Neural cell (in vitro differentiated cells): ENCODE results near the gene SLC7A1. TPM values are rescaled to one million over a fixed set of nuclear protein-coding genes. Genes with fewer than 3 reads are reported as not detected.

Experiments
- H2AFZ ChIP-seq: fragments of 200-600, 300-800 bp; sonication (generic), shearing (Covaris generic); 2 replicates; pipeline ENCODE4 v1.6.0; 2014; ENCODE audit warnings: low read depth, mild to moderate bottlenecking, antibody characterized with exemption, low read length, moderate library complexity
- H3F3A ChIP-seq: fragments of 200-600 bp; shearing (Covaris generic); 2 replicates; pipeline ENCODE4 v1.6.1; 2016; ENCODE audit warnings: mild to moderate bottlenecking, moderate library complexity, mixed read lengths, antibody characterized with exemption, low read length; ENCODE audit not compliant: insufficient read depth, poor library complexity, severe bottlenecking
- H3K27ac ChIP-seq: fragments of 200-600, 300-800 bp; sonication (generic), shearing (Covaris generic); 2 replicates; pipeline ENCODE4 v1.5.1; 2014; ENCODE audit warnings: mild to moderate bottlenecking, low read length, moderate library complexity
- H3K27me3 ChIP-seq: fragments of 300-800, 200-600 bp; sonication (generic), shearing (Covaris generic); 2 replicates; pipeline ENCODE4 v1.6.0; 2014; ENCODE audit warnings: mild to moderate bottlenecking, low read depth, low read length, moderate library complexity; ENCODE audit not compliant: insufficient read depth
- H3K36me3 ChIP-seq: fragments of 300-800, 200-600 bp; sonication (generic), shearing (Covaris generic); 2 replicates; pipeline ENCODE4 v1.5.1; 2014; ENCODE audit warnings: mild to moderate bottlenecking, antibody characterized with exemption, low read length, moderate library complexity; ENCODE audit not compliant: insufficient read depth
- H3K4me2 ChIP-seq: fragments of 300-800, 200-600 bp; sonication (generic), shearing (Covaris generic); 2 replicates; pipeline ENCODE4 v1.6.0; 2014; ENCODE audit warnings: mild to moderate bottlenecking, low read length
- H3K4me3 ChIP-seq: fragments of 300-800, 200-600 bp; sonication (generic), shearing (Covaris generic); 2 replicates; pipeline ENCODE4 v1.5.1; 2014; ENCODE audit warnings: mild to moderate bottlenecking, low read length, moderate library complexity
- H3K79me2 ChIP-seq: fragments of 200-600 bp; shearing (Covaris generic); replicated peaks from 2 replicates; pipeline ENCODE4 v1.6.0; 2014; ENCODE audit warnings: mild to moderate bottlenecking, low read length, moderate library complexity; ENCODE audit not compliant: insufficient read depth
- H3K9ac ChIP-seq: fragments of 300-800, 200-600 bp; sonication (generic), shearing (Covaris generic); 2 replicates; pipeline ENCODE4 v1.6.1; 2016; ENCODE audit warnings: mild to moderate bottlenecking, low read length, mixed read lengths
- H3K9me2 ChIP-seq: fragments of 200-600 bp; shearing (Covaris generic); 2 replicates; pipeline ENCODE4 v1.6.1; 2016; ENCODE audit warnings: mild to moderate bottlenecking, low read length, mixed read lengths; ENCODE audit not compliant: insufficient read depth
- H3K9me3 ChIP-seq: fragments of 200-600, 300-800 bp; sonication (generic), shearing (Covaris generic); 2 replicates; pipeline ENCODE4 v1.6.1; 2016; ENCODE audit warnings: mild to moderate bottlenecking, mixed run types, low read length, moderate library complexity, mixed read lengths
- H4K20me1 ChIP-seq: fragments of 200-600 bp; shearing (Covaris generic); 2 replicates; pipeline ENCODE4 v1.6.1; 2016; ENCODE audit warnings: mild to moderate bottlenecking, mixed run types; ENCODE audit not compliant: insufficient read depth
- CTCF ChIP-seq: fragments of 450-650 bp; IDR thresholded peaks from 2 replicates; pipeline ENCODE4 v1.5.1; 2014; ENCODE audit warnings: antibody characterized with exemption, mild to moderate bottlenecking, moderate library complexity; ENCODE audit not compliant: poor library complexity, severe bottlenecking
- EP300 ChIP-seq: fragments of 450-650 bp; conservative IDR thresholded peaks from 2 replicates; pipeline ENCODE4 v1.6.1; 2014; ENCODE audit warnings: antibody characterized with exemption, mild to moderate bottlenecking, moderate library complexity; ENCODE audit not compliant: poor library complexity, severe bottlenecking
- EZH2 ChIP-seq: fragments of 200-600, 300-800 bp; shearing (Covaris generic), sonication (generic); IDR thresholded peaks from 2 replicates; pipeline ENCODE4 v1.6.1; 2014; ENCODE audit warnings: antibody characterized with exemption, low read length, borderline replicate concordance, mild to moderate bottlenecking; ENCODE audit not compliant: insufficient read depth, poor library complexity, severe bottlenecking
- MXI1 ChIP-seq: fragments of 450-650 bp; conservative IDR thresholded peaks from 2 replicates; pipeline ENCODE4 v1.6.1; 2014; ENCODE audit warnings: antibody characterized with exemption, mild to moderate bottlenecking; ENCODE audit not compliant: poor library complexity, severe bottlenecking
- POLR2AphosphoS5 ChIP-seq: IDR thresholded peaks from 2 replicates; pipeline ENCODE4 v1.6.1; 2012
- RAD21 ChIP-seq: fragments of 450-650 bp; conservative IDR thresholded peaks from 2 replicates; pipeline ENCODE4 v1.6.1; 2014; ENCODE audit warnings: antibody characterized with exemption, mild to moderate bottlenecking, moderate library complexity
- REST ChIP-seq: IDR thresholded peaks from 2 replicates; pipeline ENCODE4 v1.6.1; 2012; ENCODE audit warnings: borderline replicate concordance
- SMC3 ChIP-seq: fragments of 450-650 bp; conservative IDR thresholded peaks from 2 replicates; pipeline ENCODE4 v1.6.1; 2014; ENCODE audit warnings: antibody characterized with exemption, mild to moderate bottlenecking, moderate library complexity; ENCODE audit not compliant: poor library complexity
- TAF1 ChIP-seq: IDR thresholded peaks from 2 replicates; pipeline ENCODE4 v1.6.1; 2012; ENCODE audit warnings: low read depth
- polyA plus RNA-seq: library from polyadenylated mRNA; depleted of rRNA; stranded (reverse); fragments of >200 nt; gene quantifications from 2 replicates; pipeline ENCODE4 v1.2.3, GENCODE V29; 2014

SLC7A1 gene
- polyA plus RNA-seq, 1 donor from 2014 or later: 2.6 TPM

- no peak for TF ChIP-seq MXI1
Measured at GRCh38 chr13:29572575-29572974, 22.9 kb downstream of the SLC7A1 start (continued).

GRCh38 chr13:29571876-29572570 lies 23.5 kb downstream of the SLC7A1 start:
- Histone ChIP-seq H3K36me3 (no peaks in the 10 kb centered on the region), H2AFZ (no peak overlapping the region), H3K9ac (no peak overlapping the region), H3K27me3 (no peaks in the 10 kb centered on the region), H3K27ac (no peak overlapping the region), H4K20me1 (no peaks in the 10 kb centered on the region), H3F3A (no peaks in the 10 kb centered on the region), H3K79me2 (no peaks in the 10 kb centered on the region), H3K9me2 (no peaks in the 10 kb centered on the region), H3K4me2 (no peak overlapping the region), H3K4me3 (no peak overlapping the region), H3K9me3 (no peaks in the 10 kb centered on the region)
- no peak for TF ChIP-seq TAF1
- TF ChIP-seq EZH2: no peak
- TF ChIP-seq MXI1: no peak
- TF ChIP-seq SMC3: no peak
- no peak for TF ChIP-seq REST
- no peak for TF ChIP-seq POLR2AphosphoS5
- no peak for TF ChIP-seq EP300
- no peak for TF ChIP-seq RAD21
- TF ChIP-seq CTCF: no peak

- H3K27ac ChIP-seq: no peak overlapping the region
- H3K9ac ChIP-seq: no peak overlapping the region
- H4K20me1 ChIP-seq: no peaks in the 10 kb centered on the region
- H2AFZ ChIP-seq: no peak overlapping the region
- H3K4me3 ChIP-seq: no peak overlapping the region
- H3K36me3 ChIP-seq: no peaks in the 10 kb centered on the region
- peaks cover 7% of the 10 kb centered on the region for H3K9me3 ChIP-seq
- H3K4me2 ChIP-seq: no peak overlapping the region
- no peaks in the 10 kb centered on the region for H3F3A ChIP-seq
- TF ChIP-seq EP300 (no peak), EZH2 (no peak), CTCF (no peak), RAD21 (no peak), MXI1 (no peak), POLR2AphosphoS5 (no peak), SMC3 (no peak), REST (no peak), TAF1 (no peak)
- peaks cover 3% of the 10 kb centered on the region for H3K79me2 ChIP-seq
- no peaks in the 10 kb centered on the region for H3K9me2 ChIP-seq
- H3K27me3 ChIP-seq: no peaks in the 10 kb centered on the region
Measured at GRCh38 chr13:29570051-29570654, 25.3 kb downstream of the SLC7A1 start.
